Fibroblast of lung (primary cell): ENCODE results near the gene NDEL1. TPM values are rescaled to one million over a fixed set of nuclear protein-coding genes. Genes with fewer than 3 reads are reported as not detected.

Source experiments
- DNase-seq, 2 donors: peaks; one replicate each; pipeline versions ENCODE4 v3.0.0 to v3.0.0-alpha.2; 2010; ENCODE audit warnings: low read depth in 2 of 2
- H2AFZ ChIP-seq: 2 replicates; pipeline ENCODE4 v1.5.1; 2012; ENCODE audit warnings: low read length, control low read depth, inconsistent platforms
- H3K27ac ChIP-seq: 2 replicates; pipeline ENCODE4 v1.5.1; 2011; ENCODE audit warnings: low read length, control low read depth; ENCODE audit not compliant: insufficient read depth
- H3K27me3 ChIP-seq: 2 replicates; pipeline ENCODE4 v1.5.1; 2011; ENCODE audit warnings: mild to moderate bottlenecking, low read length; ENCODE audit not compliant: control insufficient read depth, insufficient read depth
- H3K36me3 ChIP-seq: 2 replicates; pipeline ENCODE4 v1.5.1; 2011; ENCODE audit warnings: low read length; ENCODE audit not compliant: control insufficient read depth, insufficient read depth
- H3K4me1 ChIP-seq: 2 replicates; pipeline ENCODE4 v1.5.1; 2011; ENCODE audit warnings: low read length; ENCODE audit not compliant: control insufficient read depth, insufficient read depth; ENCODE audit errors: extremely low read depth
- H3K4me2 ChIP-seq: 2 replicates; pipeline ENCODE4 v1.5.1; 2011; ENCODE audit warnings: low read length, control low read depth; ENCODE audit not compliant: insufficient read depth; ENCODE audit errors: extremely low read depth
- H3K4me3 ChIP-seq, 4 experiments: fragments of 200-600 bp in 1 of 4; sonication (generic) in 1 of 4; replicated peaks in 1 of 4; 2 replicates each; pipeline ENCODE4 v1.5.1; 2011 to 2016; ENCODE audit warnings: low read length in 4 of 4, low read depth in 3 of 4, mild to moderate bottlenecking in 3 of 4, control low read depth in 2 of 4, inconsistent platforms in 1 of 4, mixed read lengths in 1 of 4; ENCODE audit not compliant: insufficient read depth in 1 of 4; ENCODE audit errors: control extremely low read depth in 1 of 4
- H3K79me2 ChIP-seq: 2 replicates; pipeline ENCODE4 v1.5.1; 2012; ENCODE audit warnings: mild to moderate bottlenecking, low read length, inconsistent platforms; ENCODE audit not compliant: control insufficient read depth, insufficient read depth
- H3K9ac ChIP-seq: 2 replicates; pipeline ENCODE4 v1.5.1; 2011; ENCODE audit warnings: mild to moderate bottlenecking, low read length, control low read depth; ENCODE audit not compliant: insufficient read depth
- H3K9me3 ChIP-seq: 2 replicates; pipeline ENCODE4 v1.5.1; 2012; ENCODE audit warnings: low read depth, low read length; ENCODE audit not compliant: control insufficient read depth, insufficient read depth
- H4K20me1 ChIP-seq: 2 replicates; pipeline ENCODE4 v1.5.1; 2011; ENCODE audit warnings: low read length; ENCODE audit not compliant: control insufficient read depth, insufficient read depth; ENCODE audit errors: extremely low read depth
- EZH2 ChIP-seq: IDR thresholded peaks from 2 replicates; pipeline ENCODE4 v1.5.1; 2012; ENCODE audit warnings: low read length, control low read depth, mild to moderate bottlenecking; ENCODE audit errors: missing control alignments
- polyA plus RNA-seq, 2 donors: library from polyadenylated mRNA; depleted of rRNA in 1 of 2; stranded (reverse) in 1 of 2; unstranded in 1 of 2; fragments of >200 nt; gene quantifications; 2 replicates each; pipeline ENCODE4 v1.2.1, GENCODE V29; 2011 to 2012; ENCODE audit warnings: missing spikeins in 1 of 2
- total RNA-seq: library from RNA; depleted of rRNA; stranded (reverse); fragments of >200 nt; gene quantifications from 2 replicates; pipeline ENCODE4 v1.2.1, GENCODE V29; 2014
- TF ChIP-seq, protein P1 (sequence below), 2 donors: IDR thresholded peaks in 1 of 2; conservative IDR thresholded peaks in 1 of 2; 1 replicate in 1 of 2; 2 replicates in 1 of 2; pipeline ENCODE4 v1.5.1; 2011 to 2012; ENCODE audit warnings: low read length in 2 of 2, control low read depth in 1 of 2, inconsistent platforms in 1 of 2, low read depth in 1 of 2, mild to moderate bottlenecking in 1 of 2

NDEL1 gene
- total and polyA plus RNA-seq, 2 donors (not counting 1 experiment from before 2014, with no cell fraction given): 45.4 to 88.6 TPM

DNA sequence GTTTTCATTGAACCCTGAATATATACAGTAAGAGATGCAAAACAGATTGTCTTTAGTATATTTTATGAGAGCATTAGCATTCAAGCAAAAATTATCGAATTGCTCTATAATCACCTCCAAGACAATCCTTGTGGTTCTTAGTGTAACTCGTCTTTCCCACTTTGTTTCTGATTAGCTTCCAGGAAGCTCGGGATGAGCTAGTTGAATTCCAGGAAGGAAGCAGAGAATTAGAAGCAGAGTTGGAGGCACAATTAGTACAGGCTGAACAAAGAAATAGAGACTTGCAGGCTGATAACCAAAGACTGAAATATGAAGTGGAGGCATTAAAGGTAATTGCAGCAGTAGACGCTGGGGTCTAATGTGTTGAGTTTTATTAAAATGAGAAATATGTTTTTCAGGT lies 9.9 kb downstream of the NDEL1 start:
- Histone ChIP-seq H3K36me3 (peaks cover 10% of the 10 kb centered on the region), H3K9me3 (no peaks in the 10 kb centered on the region), H2AFZ (no peak overlapping the region), H3K9ac (no peak overlapping the region), H3K79me2 (peaks cover 39% of the 10 kb centered on the region), H3K27ac (no peak overlapping the region), H3K4me3 (no peak overlapping the region), H3K4me1 (no peaks in the 10 kb centered on the region), H4K20me1 (no peaks in the 10 kb centered on the region), H3K4me2 (no peak overlapping the region), H3K27me3 (no peaks in the 10 kb centered on the region)
- no peak for DNase-seq
- no peak for TF ChIP-seq EZH2
- TF ChIP-seq, protein P1, sequence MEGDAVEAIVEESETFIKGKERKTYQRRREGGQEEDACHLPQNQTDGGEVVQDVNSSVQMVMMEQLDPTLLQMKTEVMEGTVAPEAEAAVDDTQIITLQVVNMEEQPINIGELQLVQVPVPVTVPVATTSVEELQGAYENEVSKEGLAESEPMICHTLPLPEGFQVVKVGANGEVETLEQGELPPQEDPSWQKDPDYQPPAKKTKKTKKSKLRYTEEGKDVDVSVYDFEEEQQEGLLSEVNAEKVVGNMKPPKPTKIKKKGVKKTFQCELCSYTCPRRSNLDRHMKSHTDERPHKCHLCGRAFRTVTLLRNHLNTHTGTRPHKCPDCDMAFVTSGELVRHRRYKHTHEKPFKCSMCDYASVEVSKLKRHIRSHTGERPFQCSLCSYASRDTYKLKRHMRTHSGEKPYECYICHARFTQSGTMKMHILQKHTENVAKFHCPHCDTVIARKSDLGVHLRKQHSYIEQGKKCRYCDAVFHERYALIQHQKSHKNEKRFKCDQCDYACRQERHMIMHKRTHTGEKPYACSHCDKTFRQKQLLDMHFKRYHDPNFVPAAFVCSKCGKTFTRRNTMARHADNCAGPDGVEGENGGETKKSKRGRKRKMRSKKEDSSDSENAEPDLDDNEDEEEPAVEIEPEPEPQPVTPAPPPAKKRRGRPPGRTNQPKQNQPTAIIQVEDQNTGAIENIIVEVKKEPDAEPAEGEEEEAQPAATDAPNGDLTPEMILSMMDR (conservative IDR thresholded peaks at IDR 0.05 in 1 of 2, IDR thresholded peaks at IDR 0.05 in 1 of 2; ENCODE audit: low read depth in 1 of 2, low read length in 2 of 2): no peak

GRCh38 chr17:8447799-8448198 lies 12.1 kb downstream of the NDEL1 start:
- Histone ChIP-seq H3K9ac (no peak overlapping the region), H3K4me1 (no peaks in the 10 kb centered on the region), H3K79me2 (peaks cover 18% of the 10 kb centered on the region), H4K20me1 (no peaks in the 10 kb centered on the region), H2AFZ (no peak overlapping the region), H3K4me3 (no peak overlapping the region), H3K27me3 (no peaks in the 10 kb centered on the region), H3K9me3 (no peaks in the 10 kb centered on the region), H3K36me3 (peaks cover 15% of the 10 kb centered on the region), H3K4me2 (no peak overlapping the region), H3K27ac (no peak overlapping the region)
- TF ChIP-seq, protein P1 (conservative IDR thresholded peaks at IDR 0.05 in 1 of 2, IDR thresholded peaks at IDR 0.05 in 1 of 2; ENCODE audit: low read depth in 1 of 2, low read length in 2 of 2): no peak
- TF ChIP-seq EZH2: no peak
- DNase-seq: no peak

DNA sequence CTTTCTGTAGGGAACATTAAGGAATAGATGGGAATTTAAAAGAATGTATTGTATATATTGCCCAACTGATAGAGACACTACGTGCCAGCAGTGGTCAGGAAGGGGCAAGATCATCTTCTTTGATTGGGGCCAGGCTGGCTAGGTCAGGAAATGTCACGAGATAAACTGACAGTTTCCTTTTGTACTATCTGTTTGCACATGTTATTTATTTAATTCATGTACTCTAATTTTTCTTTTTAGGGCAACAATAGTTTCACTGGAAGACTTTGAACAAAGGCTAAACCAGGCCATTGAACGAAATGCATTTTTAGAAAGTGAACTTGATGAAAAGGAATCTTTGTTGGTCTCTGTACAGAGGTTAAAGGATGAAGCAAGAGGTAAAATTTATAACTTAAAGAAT lies 12.6 kb downstream of the NDEL1 start:
- Histone ChIP-seq H3K27me3 (no peaks in the 10 kb centered on the region), H3K36me3 (peaks cover 16% of the 10 kb centered on the region), H3K27ac (no peak overlapping the region)

More for the DNA sequence above, 12.6 kb downstream of the NDEL1 start:
- H3K4me2 ChIP-seq: no peak overlapping the region
- no peak for DNase-seq
- H3K4me3 ChIP-seq: no peak overlapping the region
- H4K20me1 ChIP-seq: no peaks in the 10 kb centered on the region
- no peak overlapping the region for H2AFZ ChIP-seq
- TF ChIP-seq EZH2: no peak
- TF ChIP-seq, protein P1 (conservative IDR thresholded peaks at IDR 0.05 in 1 of 2, IDR thresholded peaks at IDR 0.05 in 1 of 2; ENCODE audit: low read depth in 1 of 2, low read length in 2 of 2): no peak
- no peaks in the 10 kb centered on the region for H3K4me1 ChIP-seq
- H3K9ac ChIP-seq: no peak overlapping the region
- H3K9me3 ChIP-seq: no peaks in the 10 kb centered on the region
- peaks cover 14% of the 10 kb centered on the region for H3K79me2 ChIP-seq
